ENCODE measurements around the gene MYL3. TPM values are rescaled to one million over a fixed set of nuclear protein-coding genes. Genes with fewer than 3 reads are reported as not detected.
A peak's percentile ranks its signal among the peaks of the same experiment; 100 is the strongest.

MYL3 gene
- total RNA-seq, 2 experiments from 2014 or later, result not detected

DNA sequence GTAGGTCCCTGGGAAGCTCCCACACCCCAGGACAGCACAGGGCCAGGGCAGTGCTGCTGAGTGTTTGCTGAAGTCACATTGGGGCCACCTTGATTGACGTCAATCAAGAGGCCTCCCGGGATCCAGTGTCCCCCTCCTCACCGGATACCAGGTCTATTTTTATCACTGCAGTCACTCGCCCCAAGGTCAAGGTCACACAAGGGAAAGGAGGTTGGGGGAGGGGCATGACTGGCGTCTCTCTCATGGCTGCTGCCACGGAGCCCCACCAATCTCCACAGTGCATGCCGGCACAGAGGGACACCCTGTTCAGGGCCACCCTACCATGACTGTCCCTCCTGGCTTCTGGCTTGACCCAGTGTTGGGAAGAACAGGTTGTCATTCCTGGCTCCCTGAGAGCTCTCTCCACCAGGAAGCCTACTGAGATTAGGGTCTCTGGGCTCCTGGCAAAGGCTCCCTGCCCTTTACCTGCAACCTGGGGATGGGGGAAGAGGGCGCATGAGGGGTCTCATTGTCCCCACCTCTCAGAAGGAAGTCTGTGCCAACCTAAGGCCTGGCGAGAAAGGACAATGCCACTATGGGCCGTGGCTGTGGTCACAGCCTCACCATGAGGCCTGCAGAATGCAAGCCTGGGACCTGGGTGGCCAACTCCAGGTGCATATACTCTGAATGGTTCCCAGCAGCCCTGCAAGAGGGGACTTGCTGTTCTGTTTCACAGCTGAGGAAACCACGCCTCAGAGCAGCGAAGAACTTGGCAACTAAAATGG, 1.5 kb downstream of the MYL3 start:
- Mint-ChIP-seq H3K27ac (no peak overlapping the region), H3K4me3 (no peak overlapping the region), H3K36me3 (ENCODE audit: low read depth) (no peaks in the 10 kb centered on the region), H3K4me1 (no peaks in the 10 kb centered on the region), H3K9me3 (ENCODE audit: low read depth) (no peaks in the 10 kb centered on the region), H3K27me3 (peaks cover 3% of the 10 kb centered on the region)
- DNase-seq (peak; percentile 3), ATAC-seq (no peak)
- ChIA-PET POLR2A (no interaction called here), CTCF (interaction anchor here (0.7 to 1.6 kb wide), 4 partner anchors 14 to 158 kb away, joined by 3 to 6 read pairs (median 4); no protein-coding TSS in a partner anchor)
- intact Hi-C loops (cut with DNase I, micrococcal nuclease), result loop anchor here in 1 of 2 experiments (10.0 kb wide), 1 partner anchor 513 kb away; no protein-coding TSS in a partner anchor

DNA sequence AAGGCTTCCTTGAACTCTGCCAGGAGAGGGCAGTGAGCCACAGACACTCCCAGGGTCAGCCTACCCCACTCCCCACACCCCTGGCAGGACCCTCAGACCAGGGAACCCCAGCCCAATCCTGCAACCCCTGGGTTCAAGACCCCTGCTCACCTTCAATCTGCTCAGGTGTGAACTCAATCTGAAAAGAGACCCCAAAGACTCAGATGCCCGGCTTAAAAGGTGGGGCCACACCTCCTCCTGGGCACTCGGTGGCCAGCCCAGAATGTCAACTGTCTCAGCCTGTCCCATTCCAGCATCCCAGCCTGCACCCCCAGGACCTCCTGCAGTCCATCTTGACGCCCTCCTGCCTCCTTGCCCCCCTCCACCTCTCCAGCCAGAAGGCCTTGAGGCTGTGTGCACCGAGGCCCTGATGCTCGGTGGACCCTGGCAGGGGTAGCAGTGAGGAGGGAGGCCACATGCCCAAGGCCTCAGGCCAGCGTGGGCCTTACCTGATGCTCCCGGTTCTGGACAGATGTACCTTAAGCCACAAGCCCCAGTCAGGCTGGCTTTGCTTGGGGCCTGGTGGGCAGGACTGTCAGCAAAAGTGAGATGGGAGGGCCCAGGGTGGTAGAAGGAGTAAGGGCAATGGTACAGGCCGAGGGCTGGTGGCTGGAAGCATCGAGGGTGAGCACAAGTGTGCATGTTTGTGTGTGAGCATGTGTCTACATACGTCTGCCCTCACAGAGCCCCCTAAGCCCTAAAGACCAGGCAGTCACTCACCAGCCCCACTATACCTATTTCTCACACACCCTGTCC, 2.2 kb downstream of the MYL3 start:
- CTCF ChIA-PET, result no interaction called here
- ATAC-seq, result no peak

DNA sequence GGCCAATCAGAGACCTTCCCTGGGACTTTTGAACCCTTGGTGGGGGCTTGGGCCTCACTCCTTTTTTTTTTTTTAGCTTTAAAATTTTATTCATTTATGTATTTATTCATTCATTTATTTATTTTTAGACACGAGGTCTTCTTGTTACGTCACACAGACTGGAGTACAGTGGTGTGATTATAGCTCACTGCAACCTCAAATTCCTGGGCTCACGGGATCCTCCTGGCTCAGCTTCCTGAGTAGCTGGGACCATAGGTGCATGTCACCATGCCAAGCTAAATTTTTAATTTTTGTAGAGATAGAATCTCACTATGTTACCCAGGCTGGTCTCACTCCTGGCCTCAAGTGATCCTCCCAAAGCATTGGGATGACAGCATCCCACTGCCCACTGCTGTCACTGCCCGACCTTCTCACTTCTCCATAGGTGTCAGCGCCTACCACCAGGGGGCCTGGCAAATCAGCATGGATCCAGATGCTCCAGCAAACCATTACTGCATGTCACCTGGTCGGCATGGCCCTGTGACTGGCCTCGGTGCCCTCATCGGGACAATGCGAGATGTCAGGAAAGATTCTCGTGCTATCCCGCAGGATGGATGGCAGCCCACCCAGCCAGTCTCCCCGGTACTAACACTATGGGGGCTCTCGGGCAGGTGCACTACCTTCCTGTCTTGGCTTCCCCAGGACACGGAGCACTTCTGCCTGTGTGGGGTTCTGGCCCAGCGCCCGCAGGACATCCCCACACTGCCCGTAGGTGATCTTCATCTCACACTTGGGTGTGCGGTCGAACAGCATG, 3.0 kb downstream of the MYL3 start:
- Mint-ChIP-seq H3K9me3 (ENCODE audit: low read depth) (no peaks in the 10 kb centered on the region), H3K27me3 (peaks cover 3% of the 10 kb centered on the region), H3K4me3 (no peak overlapping the region), H3K27ac (no peak overlapping the region), H3K4me1 (no peaks in the 10 kb centered on the region), H3K36me3 (ENCODE audit: low read depth) (no peaks in the 10 kb centered on the region)
- intact Hi-C loops (cut with DNase I, micrococcal nuclease), result loop anchor here in 1 of 2 experiments (10.0 kb wide), 1 partner anchor 515 kb away; no protein-coding TSS in a partner anchor
- ATAC-seq (peak; percentile 63), DNase-seq (peak; percentile 55)
- CTCF ChIA-PET, result interaction anchor here (0.8 to 1.4 kb wide), 2 partner anchors 10 to 53 kb away, joined by 3 to 4 read pairs; no protein-coding TSS in a partner anchor
- POLR2A ChIA-PET, result no interaction called here

More for the DNA sequence above, 2.2 kb downstream of the MYL3 start:
- no peaks in the 10 kb centered on the region for H3K9me3 Mint-ChIP-seq (ENCODE audit: low read depth)
- H3K4me1 Mint-ChIP-seq, result no peaks in the 10 kb centered on the region
- DNase-seq, result peak; percentile 3
- H3K36me3 Mint-ChIP-seq (ENCODE audit: low read depth), result no peaks in the 10 kb centered on the region
- H3K4me3 Mint-ChIP-seq, result no peak overlapping the region
- POLR2A ChIA-PET, result no interaction called here
- peaks cover 3% of the 10 kb centered on the region for H3K27me3 Mint-ChIP-seq
- no peak overlapping the region for H3K27ac Mint-ChIP-seq
- intact Hi-C loops (cut with DNase I, micrococcal nuclease), result loop anchor here in 1 of 2 experiments (10.0 kb wide), 1 partner anchor 514 kb away; no protein-coding TSS in a partner anchor

DNA sequence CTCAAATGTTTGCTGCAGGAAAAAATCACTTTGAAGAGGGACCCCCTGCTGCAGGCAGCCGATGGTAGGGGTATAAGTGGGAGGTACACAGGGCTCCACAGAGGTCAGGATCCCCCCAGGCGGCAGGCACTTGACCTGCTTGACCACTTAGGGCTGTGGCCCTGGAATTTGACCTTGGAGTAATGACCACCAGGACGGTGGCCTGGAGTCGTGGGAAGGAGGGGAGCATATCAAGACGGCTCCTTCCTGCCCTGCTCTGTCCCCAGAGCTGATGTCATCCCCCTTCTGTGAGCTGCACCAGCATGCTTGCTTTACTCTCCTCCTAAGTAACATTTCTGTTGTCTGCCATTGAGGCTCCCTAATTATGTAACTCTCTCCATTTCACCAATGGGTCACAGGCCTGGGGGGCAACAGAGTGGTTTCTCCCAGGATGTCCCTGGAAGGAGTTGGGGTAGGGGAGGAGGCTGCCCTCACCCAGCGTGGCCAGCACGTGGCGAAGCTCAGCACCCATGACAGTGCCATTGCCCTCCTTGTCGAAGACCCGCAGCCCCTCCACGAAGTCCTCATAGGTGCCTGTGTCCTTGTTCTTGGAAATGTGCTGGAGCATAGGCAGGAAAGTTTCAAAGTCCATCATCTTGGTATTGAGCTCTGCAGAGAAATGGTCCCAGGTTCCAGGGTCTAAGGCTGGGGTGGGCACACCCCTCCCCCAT, 4.1 kb downstream of the MYL3 start:
- Mint-ChIP-seq H3K27me3 (peaks cover 3% of the 10 kb centered on the region), H3K36me3 (ENCODE audit: low read depth) (no peaks in the 10 kb centered on the region), H3K27ac (no peak overlapping the region), H3K4me1 (no peaks in the 10 kb centered on the region), H3K9me3 (ENCODE audit: low read depth) (no peaks in the 10 kb centered on the region), H3K4me3 (no peak overlapping the region)
- POLR2A ChIA-PET, result no interaction called here
- CTCF ChIA-PET, result interaction anchor here (0.8 to 1.4 kb wide), 2 partner anchors 8 to 54 kb away, joined by 3 to 4 read pairs; no protein-coding TSS in a partner anchor
- DNase-seq (no peak), ATAC-seq (no peak)
- intact Hi-C loops (cut with DNase I, micrococcal nuclease), result no loop called here

- Mint-ChIP-seq H3K36me3 (ENCODE audit: low read depth) (no peaks in the 10 kb centered on the region), H3K27ac (no peak overlapping the region), H3K4me3 (no peak overlapping the region), H3K27me3 (peaks cover 3% of the 10 kb centered on the region), H3K4me1 (no peaks in the 10 kb centered on the region), H3K9me3 (ENCODE audit: low read depth) (no peaks in the 10 kb centered on the region)
- intact Hi-C loops (cut with DNase I, micrococcal nuclease), result no loop called here
- CTCF ChIA-PET, result no interaction called here
- POLR2A ChIA-PET, result no interaction called here
- no peak for ATAC-seq
- DNase-seq, result no peak
Observed at GRCh38 chr3:46858456-46858855, 4.8 kb downstream of the MYL3 start.

DNA sequence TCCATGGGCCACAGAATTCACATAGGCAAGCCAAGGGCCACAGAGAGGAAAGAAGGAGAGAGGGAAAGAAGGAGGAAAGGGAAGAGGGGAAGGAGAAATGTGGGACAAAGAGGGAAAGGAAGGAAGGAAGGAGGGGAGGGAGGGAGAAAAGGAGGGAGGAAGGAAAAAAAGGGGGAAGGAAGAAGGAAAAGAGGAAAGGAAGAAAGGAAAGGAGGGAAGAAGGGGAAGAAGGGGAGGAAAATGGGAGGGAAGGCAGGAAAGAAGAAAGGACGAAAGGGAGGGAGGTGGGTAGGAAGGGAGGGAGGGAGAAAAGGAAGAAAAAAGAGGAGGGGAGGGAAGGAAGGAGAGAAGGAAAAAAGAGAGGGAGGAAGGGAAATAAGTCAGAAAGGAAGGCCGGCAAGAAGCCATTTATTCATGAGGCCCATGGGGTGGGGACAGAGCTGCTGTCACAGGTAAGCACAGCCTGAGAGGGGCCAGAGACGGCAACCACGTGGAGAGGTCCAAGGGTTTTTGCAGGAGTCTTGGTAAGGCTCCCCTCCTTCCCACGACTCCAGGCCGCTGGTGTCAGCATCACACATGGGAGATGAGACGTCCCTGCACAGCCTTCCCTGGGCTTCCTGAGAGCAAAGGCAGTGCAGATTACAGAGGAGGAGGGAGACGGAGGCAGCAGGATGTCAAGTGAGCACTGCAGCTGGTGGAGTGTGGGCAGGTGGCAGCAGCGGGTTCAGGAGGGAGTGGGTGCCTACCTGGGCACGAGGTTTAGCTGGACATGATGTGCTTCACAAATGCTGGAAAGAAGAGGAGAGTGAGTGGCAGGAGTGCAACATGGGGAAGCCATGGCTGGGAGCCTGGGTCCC, 5.5 kb downstream of the MYL3 start:
- peak; percentile 2 for DNase-seq
- ATAC-seq, result no peak
- ChIA-PET CTCF (no interaction called here), POLR2A (no interaction called here)
- Mint-ChIP-seq H3K27me3 (peaks cover 3% of the 10 kb centered on the region), H3K36me3 (ENCODE audit: low read depth) (no peaks in the 10 kb centered on the region), H3K27ac (no peak overlapping the region), H3K4me3 (no peak overlapping the region), H3K9me3 (ENCODE audit: low read depth) (no peaks in the 10 kb centered on the region), H3K4me1 (no peaks in the 10 kb centered on the region)
- intact Hi-C loops (cut with DNase I, micrococcal nuclease), result no loop called here

DNA sequence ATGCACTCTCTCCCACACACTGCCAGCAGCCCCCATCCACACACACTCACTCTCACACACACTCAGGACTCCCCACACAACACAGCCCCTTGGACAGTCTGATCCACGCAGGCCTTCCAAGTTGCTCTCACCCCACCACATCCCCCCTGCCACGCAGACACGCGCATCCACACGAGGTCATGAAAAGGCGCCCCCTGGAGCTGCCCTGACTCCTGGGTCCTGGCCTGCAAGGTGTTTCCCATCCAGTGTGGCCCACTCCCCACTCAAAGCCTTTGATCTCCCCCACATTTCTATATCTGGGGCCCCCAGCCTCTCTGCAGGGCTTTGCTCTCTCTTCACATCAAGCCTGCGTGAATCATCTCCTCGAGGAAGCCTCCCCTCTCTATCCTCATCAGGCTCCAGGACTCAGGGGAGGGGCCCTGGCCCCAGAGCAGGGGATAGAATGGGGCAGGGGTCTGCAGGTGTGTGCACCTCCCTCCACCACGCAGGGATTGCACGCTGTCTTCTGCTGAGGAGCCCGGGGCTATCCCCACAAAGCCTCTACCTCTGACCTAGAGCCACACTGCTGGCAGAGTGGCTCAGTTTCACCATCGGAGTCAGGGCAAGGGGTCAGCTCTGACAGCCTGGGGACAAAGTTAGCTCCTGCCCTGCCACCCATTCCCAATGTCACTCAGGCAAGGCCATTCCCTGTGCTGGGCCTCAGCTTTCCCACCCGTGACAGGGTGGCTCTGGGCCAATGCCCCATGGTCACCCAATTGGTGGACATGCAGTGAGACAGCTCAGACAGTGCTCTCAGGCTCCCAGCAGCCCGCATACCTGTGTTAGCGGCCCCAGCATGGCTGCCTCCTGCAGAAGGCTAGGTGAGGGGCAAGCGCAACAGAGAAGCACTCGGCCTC, 6.4 kb downstream of the MYL3 start:
- Mint-ChIP-seq H3K4me1 (no peaks in the 10 kb centered on the region), H3K4me3 (no peak overlapping the region), H3K9me3 (ENCODE audit: low read depth) (no peaks in the 10 kb centered on the region), H3K27me3 (peaks cover 3% of the 10 kb centered on the region), H3K27ac (no peak overlapping the region), H3K36me3 (ENCODE audit: low read depth) (no peaks in the 10 kb centered on the region)
- intact Hi-C loops (cut with DNase I, micrococcal nuclease), result no loop called here
- ChIA-PET POLR2A (no interaction called here), CTCF (no interaction called here)
- ATAC-seq (no peak), DNase-seq (peak; percentile 2)

GRCh38 chr3:46854555-46854991, 8.7 kb downstream of the MYL3 start:
- H3K27ac Mint-ChIP-seq, result no peak overlapping the region
- H3K4me1 Mint-ChIP-seq, result no peaks in the 10 kb centered on the region
- POLR2A ChIA-PET, result no interaction called here
- H3K9me3 Mint-ChIP-seq (ENCODE audit: low read depth), result no peaks in the 10 kb centered on the region
- ATAC-seq (no peak), DNase-seq (peak; percentile 1)
- H3K27me3 Mint-ChIP-seq, result peaks cover 3% of the 10 kb centered on the region
- H3K4me3 Mint-ChIP-seq, result no peak overlapping the region
- intact Hi-C loops (cut with DNase I, micrococcal nuclease), result no loop called here
- no peaks in the 10 kb centered on the region for H3K36me3 Mint-ChIP-seq (ENCODE audit: low read depth)
- CTCF ChIA-PET, result no interaction called here

GRCh38 chr3:46853441-46854415, 9.5 kb downstream of the MYL3 start:
- Mint-ChIP-seq H3K4me1 (no peaks in the 10 kb centered on the region), H3K9me3 (ENCODE audit: low read depth) (no peaks in the 10 kb centered on the region), H3K27me3 (peaks cover 3% of the 10 kb centered on the region), H3K4me3 (no peak overlapping the region), H3K36me3 (ENCODE audit: low read depth) (no peaks in the 10 kb centered on the region), H3K27ac (no peak overlapping the region)
- ChIA-PET POLR2A (no interaction called here), CTCF (no interaction called here)
- ATAC-seq (no peak), DNase-seq (peak; percentile 2)
- intact Hi-C loops (cut with DNase I, micrococcal nuclease), result no loop called here
